EL (cell line): Measurements from ENCODE around the gene EDARADD.

ENCODE experiments used
- DNase-seq: peaks from one replicate; pipeline ENCODE4 v3.0.0-alpha.2; 2016

EDARADD gene

DNA sequence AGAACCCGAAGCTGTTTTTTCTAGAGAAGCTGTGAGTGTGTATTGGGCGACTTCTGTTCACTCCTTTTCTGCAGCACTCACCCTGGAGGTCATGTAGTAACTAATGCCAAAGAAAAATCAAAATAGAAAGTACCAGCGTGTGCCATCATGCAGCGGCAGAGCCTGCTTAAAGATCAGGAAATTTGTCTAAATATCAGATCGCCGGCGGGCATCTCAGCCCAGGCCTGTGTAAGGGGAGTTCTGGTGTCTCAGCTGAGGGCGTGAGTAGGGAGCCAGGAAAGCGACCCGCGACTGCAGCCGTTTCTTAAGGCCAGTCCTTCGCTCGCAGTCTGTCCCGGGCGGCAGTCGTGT lies 768 bp downstream of the EDARADD start:
- peak; percentile 54 for DNase-seq

DNA sequence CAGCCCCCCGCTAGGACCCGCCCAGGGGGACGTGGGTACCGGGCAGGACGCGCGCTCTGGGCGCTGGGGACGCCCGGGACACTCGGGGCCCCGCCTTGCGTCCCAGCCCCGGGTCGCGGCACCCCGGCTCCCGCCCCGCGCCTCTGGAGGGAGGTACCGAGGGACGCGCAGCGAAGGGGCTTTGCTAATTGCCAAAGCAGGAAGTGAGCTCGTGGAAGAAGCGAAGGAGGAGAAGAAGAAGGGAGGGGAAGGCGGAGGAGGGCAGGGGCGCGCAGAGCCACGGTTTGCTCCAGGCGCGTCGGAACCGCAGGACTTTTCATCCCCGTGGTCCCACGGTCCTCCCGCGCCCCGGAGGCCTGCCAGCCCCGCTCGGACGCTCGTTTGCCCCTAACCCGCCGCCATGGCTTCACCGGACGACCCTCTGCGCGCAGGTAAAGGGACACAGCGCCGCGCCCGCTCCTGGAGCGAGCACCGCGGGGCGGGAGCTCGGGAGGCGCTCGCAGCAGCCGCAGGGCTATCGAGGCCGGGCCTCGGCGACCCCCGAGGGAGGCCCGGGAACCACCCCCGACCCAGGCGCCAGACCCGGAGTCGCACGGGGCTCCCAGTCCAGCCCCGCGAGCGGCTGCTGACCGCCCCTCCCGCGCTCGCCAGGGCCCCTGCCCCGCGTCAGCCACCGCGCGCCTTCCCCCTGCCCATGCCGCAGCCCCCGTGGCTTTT lies 1.3 kb downstream of the EDARADD start:
- peak; percentile 63 for DNase-seq

DNA sequence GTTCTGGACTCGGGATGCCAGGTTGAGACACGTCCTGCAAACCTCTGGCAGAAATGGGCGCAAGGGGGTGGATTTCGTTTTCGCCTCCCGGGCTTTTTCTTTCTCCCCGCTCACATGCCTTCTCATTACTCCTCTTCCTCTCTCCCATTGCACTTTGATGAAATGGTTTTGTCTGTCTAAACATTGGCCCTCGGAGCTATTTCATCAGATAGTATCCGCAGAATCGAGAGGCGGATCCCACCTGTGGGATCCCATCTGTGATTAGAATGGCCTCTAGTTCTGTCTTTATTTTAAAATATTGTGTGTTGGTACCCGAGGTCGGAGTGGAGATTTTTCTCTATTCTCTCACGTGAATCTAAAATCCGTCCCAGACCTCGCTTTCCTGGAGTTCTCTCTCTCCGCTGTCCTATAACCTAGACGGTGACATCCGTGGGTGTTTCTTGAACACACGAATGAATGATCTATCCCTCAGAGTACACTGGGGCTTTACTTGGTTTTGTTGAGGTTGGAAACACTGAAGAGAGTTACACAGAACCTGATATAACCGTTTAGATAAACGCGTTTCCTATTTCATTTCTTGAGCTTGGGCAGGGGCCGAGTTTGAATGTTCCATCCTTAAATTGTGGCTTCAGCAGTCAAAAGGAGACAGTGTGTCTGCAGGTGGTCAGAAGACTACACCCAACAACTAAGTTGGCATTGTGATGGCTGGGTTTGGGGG lies 2.0 kb downstream of the EDARADD start:
- DNase-seq: peak; percentile 7

DNA sequence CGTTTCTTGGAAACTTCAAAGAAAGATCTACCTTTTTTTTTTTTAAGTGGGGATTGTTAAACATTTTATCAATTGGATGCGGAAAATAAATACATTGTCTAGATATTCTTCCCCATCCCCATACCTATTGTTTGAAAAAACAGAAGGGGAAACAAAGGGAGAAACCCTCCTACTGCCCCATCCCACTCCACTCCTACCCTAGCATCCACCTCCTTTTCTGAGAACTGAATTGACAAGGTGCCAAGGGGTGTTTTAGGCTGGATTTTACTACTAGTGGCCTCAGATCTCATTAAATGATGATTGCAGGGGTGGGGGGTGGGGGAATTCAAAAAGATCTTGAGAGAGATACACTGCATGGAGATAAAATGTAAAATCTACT lies 2.6 kb downstream of the EDARADD start:
- DNase-seq: no peak

DNA sequence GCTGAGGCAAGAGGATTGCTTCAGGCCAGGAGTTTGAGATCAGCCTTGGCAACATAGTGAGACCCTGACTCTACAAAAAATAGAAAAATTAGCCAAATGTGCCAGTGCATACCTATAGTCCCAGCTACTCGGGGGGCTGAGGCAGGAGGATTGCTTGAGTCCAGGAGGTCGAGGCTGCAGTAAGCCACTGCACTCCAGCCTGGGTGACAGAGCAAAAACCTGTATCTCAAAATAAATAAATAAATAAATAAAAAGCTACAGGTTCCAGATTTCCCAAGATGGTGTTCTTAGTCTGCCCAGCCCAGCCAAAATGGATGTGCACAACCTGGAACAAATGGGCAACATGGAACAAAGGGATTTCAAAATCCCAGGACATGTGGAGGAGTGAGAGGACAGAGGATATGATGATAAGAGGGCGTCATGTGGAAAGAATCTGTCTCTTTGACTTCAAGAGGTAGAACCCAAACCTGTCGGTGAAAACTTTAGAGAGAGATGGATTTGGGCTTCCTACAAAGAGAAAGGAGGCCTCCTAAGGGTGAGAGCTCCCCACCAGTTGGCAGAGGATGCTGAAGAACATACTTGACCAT lies 3.2 kb downstream of the EDARADD start:
- no peak for DNase-seq

DNA sequence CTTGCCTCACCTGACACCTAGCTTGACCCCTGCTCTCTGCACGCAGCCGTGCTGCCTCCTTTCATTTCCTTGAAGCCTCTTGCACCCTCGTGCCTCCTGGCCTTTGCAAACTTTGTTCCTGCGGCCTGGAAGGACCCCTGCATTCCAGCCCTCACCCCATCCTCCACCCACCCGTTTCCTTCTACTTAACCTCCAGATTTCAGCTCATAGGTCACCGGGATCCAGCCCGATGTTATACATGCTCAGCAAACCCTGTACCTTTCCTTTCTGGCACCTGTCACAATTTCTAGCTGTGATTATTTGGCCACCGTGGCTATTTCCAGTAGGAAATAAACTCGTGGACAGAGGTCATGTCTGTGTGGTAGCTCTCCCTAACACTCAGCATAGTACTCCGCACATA lies 4.5 kb downstream of the EDARADD start:
- no peak for DNase-seq

DNA sequence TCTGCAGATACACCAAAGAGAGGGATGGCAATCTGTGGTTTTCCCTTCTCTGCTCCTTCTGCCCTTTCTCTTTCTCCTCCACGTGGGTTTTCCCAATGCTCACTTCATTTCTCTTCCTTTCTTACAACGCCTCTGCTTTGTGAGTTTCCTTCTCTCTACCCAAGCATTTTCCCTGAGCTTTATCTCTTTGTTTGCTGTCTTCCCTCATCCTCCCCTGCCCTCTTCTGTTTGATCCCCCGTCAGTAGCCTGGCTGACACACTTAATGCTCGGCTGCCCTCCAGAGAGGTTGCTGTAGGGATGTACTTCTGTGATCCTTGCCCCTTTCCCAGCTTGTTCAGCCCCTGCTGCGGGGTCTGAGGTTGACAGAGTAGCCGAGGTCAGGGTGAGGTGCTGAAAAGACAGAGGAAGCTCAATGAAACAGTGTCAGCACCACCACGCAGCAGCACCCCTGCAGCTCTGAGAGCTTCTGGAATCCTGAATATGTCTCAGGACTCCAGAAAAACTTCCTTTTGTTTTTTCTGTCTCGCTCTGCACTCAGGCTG lies 6.0 kb downstream of the EDARADD start:
- no peak for DNase-seq

DNA sequence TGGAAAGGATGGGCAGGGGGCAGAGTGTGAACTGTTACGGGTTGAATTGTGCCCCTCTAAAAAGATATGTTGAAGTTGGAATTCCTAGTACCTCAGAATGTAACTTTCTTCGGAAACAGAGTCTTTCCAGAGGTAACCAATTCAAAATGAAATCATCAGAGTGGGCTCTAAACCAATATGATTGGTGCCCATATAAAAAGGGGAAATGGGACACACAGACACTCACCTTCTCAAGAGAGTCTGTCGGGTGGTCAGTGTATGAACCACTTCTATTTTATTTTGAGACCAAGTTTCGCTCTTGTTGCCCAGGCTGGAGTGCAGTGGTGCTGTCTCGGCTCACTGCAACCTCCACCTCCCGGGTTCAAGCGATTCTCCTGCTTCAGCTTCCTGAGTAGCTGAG lies 7.6 kb downstream of the EDARADD start:
- no peak for DNase-seq

DNA sequence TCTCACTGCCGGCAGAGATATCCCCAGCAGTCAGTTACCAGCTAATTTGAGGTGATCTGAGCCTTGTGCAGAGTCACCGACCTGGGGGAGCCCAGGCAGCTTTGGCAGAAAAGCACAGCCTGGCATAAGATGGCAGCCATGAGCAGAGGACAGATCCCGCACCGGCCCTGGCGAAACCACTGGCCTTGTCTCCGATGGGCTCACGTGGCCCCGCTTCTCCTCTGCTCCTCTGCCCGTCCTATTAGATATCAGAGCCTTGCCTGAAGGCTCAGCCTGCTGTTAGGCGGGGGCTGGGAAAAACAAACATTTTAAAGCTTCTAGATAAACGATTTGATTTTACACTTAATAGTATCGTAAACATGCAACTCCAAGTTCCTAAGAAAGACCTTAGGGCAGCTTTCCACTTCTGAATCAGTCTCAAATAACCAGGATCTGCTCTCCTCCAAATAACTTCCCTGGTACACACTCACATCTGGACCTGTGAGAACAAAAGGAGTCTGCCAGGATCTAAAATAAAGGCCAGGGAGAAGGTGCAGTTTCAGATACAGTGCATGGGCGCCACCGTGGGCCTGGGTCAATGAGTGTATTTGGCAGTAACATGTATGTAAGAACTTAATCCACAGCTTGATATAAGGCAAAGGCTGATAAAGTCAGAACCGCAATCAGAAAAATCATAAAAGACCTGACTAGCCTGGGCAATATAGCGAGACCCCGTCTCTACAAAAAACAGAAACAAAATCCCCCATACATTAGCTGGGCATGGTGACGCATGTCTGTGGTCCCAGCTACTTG lies 10.0 kb downstream of the EDARADD start:
- DNase-seq: no peak

DNA sequence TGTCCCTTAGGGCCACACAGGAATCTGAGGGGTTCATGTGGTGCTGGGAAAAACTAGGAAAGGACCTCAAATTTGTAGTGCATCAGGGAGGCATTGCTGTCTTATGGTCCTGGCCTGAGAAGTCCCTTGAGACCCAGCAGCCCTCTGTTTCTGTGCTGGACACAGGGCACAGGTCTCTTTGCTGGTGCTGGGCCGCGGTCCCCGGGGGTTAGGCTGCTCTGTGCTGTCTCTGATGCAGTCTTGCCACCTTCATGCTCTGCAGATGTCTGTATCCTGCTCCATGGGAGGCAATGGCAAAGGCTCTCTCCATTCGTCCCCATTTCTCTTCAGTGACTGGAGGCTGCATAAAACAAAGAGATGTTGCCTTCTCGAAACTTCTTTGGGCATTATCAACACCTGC lies 13.0 kb downstream of the EDARADD start:
- no peak for DNase-seq

DNA sequence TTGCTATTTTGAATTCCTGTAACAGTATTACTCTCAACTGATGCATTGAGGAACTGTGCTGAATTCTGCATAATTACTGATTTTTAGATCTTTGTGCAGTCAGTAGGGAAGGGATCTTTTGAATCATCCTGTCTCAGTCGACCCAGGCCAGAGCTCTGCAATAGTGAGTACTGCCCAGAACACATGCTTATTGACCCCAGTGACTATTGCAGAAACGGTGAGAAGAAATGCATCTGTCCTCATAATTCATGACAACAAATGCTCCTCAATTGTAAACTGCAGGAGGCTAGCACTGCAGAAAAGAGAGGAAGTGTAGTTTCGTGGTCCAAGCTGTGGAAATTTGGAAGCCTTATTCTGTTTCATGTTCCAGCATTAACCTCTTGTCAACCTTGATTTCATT lies 19.6 kb downstream of the EDARADD start:
- DNase-seq: no peak

DNA sequence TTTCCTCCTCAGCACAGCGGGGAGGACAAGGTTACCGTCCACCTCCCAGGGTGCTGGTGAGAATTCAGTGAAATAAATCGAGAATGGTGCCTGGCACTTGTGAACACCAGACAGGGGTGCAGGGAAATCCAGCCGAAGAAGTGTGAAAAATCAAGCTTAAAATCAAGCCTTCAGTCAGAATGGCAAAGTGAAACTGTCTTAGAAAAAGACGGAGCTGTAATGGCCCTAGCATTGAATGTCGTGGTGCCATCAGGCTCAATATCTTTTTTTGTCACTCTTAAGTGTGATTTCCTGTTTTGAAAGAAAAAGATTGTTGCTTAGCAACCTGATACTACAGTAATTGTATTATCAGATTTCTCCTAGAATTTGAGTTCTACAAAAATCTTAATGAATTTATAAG lies 22.1 kb downstream of the EDARADD start:
- DNase-seq: no peak

DNA sequence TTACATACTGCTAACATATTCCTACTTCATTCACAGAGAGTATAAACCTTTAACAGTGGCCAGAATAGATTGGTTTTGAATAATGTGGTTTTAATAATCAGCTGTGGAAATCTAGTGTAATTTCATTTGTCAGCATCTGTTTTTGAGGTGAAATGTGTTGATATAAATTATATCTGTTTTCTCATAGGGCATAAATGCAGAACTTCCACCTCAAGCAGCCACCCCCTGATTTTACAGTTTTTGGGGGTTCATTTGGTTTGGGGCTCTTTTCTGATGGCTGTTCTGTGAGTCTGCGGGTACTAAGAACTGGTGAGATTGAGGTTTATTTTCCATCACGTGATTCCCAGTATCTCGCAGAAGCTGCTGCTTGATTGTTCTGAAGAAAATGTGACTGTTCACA lies 23.2 kb downstream of the EDARADD start:
- DNase-seq: no peak

DNA sequence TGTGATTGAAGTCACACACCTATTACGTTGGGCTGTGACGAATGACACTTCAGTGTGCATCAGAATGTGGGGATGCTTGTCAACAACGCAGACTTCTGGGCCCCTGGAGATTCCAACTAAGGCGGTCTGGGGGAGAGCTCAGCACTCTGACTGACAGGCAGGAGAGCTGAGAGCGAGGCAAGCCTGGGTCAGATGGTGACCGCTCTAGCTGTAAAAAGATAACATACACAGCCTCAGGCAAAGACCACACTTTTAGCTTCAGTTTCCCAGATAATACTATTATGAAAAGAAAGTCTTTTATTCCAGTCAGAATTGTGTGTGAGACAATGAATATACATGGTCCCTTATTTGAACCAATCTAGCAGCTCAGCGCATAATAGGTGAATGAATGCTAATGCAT lies 25.4 kb downstream of the EDARADD start:
- DNase-seq: no peak

DNA sequence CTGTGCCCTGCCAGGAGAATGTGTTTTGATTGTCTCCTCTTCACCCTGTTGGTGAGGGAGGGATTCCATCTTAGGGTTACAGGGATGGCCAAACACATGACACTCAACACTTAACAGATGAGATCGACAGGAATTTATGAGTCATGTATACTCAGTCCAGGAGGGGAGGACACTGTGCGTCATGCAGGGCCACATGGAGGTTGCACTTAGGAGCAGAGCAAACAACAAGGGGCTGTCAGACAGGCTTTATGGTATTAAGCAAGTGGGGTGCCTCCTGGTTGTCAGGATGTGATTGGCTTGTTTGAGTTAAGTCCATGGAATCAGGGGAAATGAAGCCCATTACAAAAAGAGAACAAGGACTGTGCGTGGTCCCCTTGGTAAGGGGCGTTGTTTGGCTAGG lies 26.9 kb downstream of the EDARADD start:
- peak; percentile 86 for DNase-seq

DNA sequence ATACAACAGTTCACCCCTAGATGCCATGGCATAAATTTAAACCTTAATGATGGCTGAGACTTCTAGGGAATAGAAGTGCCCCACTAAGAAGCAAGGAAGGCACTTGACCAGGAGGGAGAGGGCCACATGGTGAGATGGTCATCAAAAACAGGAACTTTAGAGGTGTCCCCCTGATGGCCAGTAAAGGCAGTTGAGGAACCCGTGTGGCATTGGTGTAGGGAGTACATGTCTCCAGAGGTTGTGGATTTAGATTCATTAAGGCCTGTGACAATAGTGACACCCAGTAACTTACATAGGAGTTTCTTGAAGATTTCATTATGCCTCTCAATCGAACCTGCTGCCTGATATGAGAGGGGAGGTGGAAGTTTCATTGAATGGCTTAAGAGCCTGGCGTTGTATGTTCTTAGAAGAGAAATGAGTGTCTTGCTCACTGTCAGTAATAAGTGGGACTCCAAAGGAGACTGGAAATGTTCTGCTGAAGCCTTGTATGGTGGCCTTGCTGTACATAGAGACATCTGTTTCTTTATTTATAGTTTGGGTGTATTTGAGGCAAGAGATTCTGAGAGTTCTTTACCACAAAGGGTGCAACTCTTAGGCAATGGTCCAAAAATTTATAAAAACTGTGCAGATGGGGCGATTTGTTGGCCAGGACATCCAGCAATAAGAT lies 27.9 kb downstream of the EDARADD start:
- DNase-seq: no peak

DNA sequence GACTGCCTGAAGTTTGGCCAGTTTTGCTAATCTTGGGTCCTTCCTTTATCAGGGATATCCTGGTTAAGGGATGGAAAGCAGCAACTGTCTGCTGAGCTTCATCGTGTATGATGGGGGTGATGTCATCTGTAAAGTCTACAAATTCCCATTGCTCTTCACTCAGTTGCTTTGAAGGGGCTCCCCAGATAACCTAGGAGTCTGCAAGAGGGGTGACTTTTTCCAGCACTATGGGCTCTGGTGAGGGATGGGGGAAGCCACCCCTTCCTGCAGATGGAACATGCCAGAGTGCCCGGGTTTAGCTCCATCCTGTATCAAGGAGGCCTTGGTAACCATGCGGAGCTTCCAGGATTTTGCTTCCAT lies 28.4 kb downstream of the EDARADD start:
- no peak for DNase-seq

DNA sequence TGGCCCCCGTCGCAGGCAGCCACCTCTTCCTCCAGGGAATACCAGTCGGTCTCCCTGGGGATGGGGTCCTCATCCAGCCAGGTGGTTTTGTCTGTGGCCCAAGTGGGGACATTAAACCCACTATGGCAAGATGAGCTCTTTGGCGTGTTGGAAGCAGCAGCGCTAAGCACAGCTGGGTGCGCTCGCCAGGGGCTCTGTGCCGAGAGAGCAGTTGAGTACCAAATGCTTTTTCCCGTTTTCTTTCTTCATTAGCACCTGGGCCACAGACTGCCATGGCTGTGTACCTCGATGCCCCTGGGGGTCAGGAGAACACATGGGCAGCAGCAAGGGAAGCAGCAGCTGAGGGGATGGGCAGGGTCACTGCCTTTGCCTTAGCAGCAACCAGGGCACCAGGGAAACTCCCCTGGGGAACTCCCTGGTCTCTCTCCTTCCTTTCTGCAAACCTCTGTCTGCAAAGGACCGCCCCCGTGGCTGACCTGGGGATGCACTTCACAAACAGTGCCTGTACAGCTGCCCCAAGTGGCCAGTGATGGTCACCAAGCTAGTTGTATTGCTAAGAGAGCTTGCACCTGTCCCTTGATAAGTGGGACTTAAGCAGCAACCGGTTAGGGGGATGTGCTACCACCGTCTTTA lies 31.1 kb downstream of the EDARADD start:
- no peak for DNase-seq

DNA sequence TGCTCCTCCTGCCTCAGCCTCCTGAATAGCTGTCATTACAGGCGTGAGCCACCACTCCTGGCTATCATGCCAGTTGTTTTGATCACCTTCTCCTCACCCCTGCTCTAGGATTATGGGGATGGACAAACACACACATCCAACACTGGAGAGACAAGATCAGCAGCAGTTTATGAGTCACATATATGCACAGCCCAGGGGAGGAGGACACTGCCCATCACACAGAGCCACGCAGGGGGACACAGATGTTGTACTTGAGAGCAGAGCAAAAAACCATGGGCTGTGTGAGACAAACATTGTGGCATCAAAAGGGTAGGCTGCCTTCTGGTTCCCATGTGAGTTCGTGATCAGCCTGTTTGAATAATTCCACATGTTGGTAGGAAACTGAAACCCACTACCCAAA lies 32.1 kb downstream of the EDARADD start:
- DNase-seq: no peak

DNA sequence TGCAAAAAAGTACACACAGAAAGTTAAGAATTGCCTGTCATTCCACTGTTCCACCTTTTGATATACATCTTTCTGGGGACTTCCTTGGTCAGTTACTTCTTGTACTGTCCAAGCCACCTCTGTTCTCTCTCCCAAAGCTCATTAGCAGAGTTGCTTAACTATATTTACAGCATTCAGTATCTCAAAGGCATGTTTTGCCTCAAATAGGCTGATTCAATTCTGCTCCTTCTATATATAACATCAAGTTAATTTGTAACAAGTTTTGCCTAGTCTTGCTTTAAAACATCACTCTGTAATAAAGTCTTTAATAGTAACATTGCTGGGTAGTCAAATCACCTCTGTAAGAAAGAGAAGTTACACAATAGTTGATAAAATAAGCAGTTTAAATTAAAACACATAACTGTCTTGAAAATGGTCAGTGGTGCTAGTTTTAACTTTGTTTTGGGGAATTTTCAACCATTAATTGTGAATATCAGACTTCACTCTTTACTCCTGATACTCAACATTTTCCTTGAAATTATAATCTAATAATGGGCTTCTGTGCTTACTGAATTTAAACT lies 35.7 kb downstream of the EDARADD start:
- no peak for DNase-seq

DNA sequence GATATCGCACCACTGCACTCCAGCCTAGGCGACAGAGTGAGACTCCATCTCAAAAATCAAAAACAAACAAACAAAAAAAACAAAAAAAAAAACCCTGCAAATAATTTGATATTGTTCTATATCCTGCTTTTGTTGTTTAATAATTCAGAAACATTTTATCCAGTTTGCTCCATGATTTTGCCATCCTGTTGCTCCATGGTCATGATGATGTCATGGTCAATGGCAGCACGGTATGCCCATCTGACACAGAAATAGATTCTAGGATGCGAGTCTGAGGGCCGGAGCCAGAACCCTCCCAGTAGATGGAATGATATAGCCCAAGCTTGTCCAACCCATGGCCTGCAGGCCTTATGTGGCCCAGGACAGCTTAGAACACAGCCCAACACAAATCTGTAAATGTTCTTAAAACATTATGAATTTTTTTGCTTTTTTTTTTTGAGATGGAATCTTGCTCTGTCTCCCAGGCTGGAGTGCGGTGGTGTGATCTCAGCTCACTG lies 39.8 kb downstream of the EDARADD start:
- DNase-seq: no peak

DNA sequence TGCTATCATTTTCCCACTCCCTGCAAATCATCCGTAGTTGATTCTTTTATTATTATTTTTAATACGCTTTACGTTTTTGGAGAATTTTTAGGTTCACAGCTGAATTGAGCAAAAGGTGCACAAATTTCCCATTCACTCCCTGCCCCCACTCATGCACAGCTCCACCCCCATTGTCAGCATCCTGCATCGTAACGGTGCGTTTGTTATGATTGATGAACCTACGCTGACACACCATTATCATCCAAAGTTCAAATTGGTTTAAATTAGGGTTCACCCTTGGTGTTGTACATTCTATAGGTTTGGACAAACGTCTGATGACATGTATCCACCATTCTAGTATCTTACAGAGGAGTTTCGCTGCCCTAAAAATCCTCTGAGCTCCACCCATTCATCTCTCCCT lies 44.5 kb downstream of the EDARADD start:
- DNase-seq: no peak
